H1 (cell line): Measurements from ENCODE around the gene C2orf92.

ENCODE experiments used
- BACH1 ChIP-seq: IDR thresholded peaks from 2 replicates; pipeline ENCODE4 v1.6.1; 2012; ENCODE audit warnings: low read length, improper control_type of control experiment
- CBX5 ChIP-seq: fragments of 300-800, 300-1000 bp; sonication (generic); IDR thresholded peaks from 2 replicates; pipeline ENCODE4 v1.7.1; 2016; ENCODE audit warnings: antibody characterized with exemption, low read length, low read depth
- CREB1 ChIP-seq: IDR thresholded peaks from 2 replicates; pipeline ENCODE4 v1.6.1; 2012; ENCODE audit warnings: inconsistent platforms
- EZH2 ChIP-seq: fragments of 200-600 bp; sonication (generic); IDR thresholded peaks from 2 replicates; pipeline ENCODE4 v1.7.1; 2012; ENCODE audit warnings: low read depth, mild to moderate bottlenecking, moderate library complexity, low read length, inconsistent platforms; ENCODE audit not compliant: severe bottlenecking
- POLR2A ChIP-seq, 2 experiments: IDR thresholded peaks; 1 replicate in 1 of 2; 2 replicates in 1 of 2; pipeline ENCODE4 v1.6.1; 2011; ENCODE audit warnings: low read depth in 2 of 2, low read length in 2 of 2, mild to moderate bottlenecking in 2 of 2; ENCODE audit errors: control extremely low read depth in 1 of 2
- POU5F1 ChIP-seq: IDR thresholded peaks from 2 replicates; pipeline ENCODE4 v1.6.1; 2011; ENCODE audit warnings: low read depth, mild to moderate bottlenecking, low read length, moderate library complexity
- TF ChIP-seq, protein P1 (sequence below), 3 experiments: IDR thresholded peaks; 1 replicate in 2 of 3; 2 replicates in 1 of 3; pipeline versions ENCODE4 v1.5.1 to v1.6.1; 2011; ENCODE audit warnings: low read length in 3 of 3, mild to moderate bottlenecking in 3 of 3, inconsistent platforms in 2 of 3, low read depth in 1 of 3, moderate library complexity in 1 of 3; ENCODE audit not compliant: insufficient read depth in 1 of 3; ENCODE audit errors: control extremely low read depth in 1 of 3

DNA sequence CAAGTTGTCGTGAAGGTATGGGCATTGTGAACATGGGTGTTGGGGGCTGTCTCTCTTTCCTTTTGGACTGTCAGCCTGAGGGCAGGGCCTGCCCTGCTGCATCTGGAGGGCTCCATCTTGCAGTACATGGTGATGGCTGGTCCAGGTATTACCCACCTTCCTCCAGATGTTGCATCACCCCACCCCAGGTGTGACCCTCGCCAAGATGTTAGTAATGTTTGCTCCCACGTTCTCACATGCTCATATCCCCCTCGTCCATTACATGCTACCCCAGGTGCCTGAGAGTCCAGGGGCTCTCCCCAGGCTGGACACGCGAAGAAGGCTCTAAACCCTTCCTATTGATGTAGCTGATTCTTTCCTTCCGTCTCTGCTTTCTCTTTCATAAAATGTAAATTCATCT, 57.8 kb downstream of the C2orf92 start:
- TF ChIP-seq, protein P1, sequence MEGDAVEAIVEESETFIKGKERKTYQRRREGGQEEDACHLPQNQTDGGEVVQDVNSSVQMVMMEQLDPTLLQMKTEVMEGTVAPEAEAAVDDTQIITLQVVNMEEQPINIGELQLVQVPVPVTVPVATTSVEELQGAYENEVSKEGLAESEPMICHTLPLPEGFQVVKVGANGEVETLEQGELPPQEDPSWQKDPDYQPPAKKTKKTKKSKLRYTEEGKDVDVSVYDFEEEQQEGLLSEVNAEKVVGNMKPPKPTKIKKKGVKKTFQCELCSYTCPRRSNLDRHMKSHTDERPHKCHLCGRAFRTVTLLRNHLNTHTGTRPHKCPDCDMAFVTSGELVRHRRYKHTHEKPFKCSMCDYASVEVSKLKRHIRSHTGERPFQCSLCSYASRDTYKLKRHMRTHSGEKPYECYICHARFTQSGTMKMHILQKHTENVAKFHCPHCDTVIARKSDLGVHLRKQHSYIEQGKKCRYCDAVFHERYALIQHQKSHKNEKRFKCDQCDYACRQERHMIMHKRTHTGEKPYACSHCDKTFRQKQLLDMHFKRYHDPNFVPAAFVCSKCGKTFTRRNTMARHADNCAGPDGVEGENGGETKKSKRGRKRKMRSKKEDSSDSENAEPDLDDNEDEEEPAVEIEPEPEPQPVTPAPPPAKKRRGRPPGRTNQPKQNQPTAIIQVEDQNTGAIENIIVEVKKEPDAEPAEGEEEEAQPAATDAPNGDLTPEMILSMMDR (IDR thresholded peaks at IDR 0.05; ENCODE audit: control extremely low read depth in 1 of 3, insufficient read depth in 1 of 3, low read depth in 1 of 3, low read length in 3 of 3): no peak
- no peak for TF ChIP-seq BACH1
- TF ChIP-seq POU5F1: no peak
- no peak for TF ChIP-seq POLR2A (IDR thresholded peaks at IDR 0.05; ENCODE audit: control extremely low read depth in 1 of 2, low read depth in 2 of 2, low read length in 2 of 2)
- TF ChIP-seq CREB1: no peak
- no peak for TF ChIP-seq CBX5
- TF ChIP-seq EZH2: no peak
